DMS79 (cell line): Measurements from ENCODE around the gene PRICKLE2.

Experiments used
- DNase-seq: peaks from one replicate; lab custom pipeline; 2025; lab: John Stamatoyannopoulos, UW

PRICKLE2 gene

GRCh38 chr3:64074060-64074459 is 151.2 kb downstream of the PRICKLE2 start:
- DNase-seq, result no peak

GRCh38 chr3:64073158-64073761 is 152.0 kb downstream of the PRICKLE2 start:
- DNase-seq, result no peak

DNA sequence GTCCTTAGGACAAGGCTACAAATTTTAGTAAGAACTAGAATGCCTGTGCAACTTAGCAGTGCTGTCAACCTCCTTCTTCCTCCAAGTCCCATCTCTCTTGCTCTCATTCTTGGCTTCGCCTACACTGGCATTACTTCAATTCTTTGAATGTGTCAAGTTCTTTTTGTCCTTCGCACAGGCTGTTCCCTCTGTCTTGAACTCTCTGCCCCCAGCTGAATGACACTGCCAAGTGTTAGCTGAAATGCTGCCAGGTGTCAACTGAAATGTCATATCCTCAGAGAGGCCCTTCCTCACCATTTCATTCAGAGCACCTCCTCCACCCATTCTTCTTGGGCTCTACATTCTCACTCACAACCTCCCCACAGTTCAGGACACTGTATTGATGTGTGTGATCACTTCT is 153.1 kb downstream of the PRICKLE2 start:
- no peak for DNase-seq

GRCh38 chr3:64070704-64071103 is 154.6 kb downstream of the PRICKLE2 start:
- no peak for DNase-seq

DNA sequence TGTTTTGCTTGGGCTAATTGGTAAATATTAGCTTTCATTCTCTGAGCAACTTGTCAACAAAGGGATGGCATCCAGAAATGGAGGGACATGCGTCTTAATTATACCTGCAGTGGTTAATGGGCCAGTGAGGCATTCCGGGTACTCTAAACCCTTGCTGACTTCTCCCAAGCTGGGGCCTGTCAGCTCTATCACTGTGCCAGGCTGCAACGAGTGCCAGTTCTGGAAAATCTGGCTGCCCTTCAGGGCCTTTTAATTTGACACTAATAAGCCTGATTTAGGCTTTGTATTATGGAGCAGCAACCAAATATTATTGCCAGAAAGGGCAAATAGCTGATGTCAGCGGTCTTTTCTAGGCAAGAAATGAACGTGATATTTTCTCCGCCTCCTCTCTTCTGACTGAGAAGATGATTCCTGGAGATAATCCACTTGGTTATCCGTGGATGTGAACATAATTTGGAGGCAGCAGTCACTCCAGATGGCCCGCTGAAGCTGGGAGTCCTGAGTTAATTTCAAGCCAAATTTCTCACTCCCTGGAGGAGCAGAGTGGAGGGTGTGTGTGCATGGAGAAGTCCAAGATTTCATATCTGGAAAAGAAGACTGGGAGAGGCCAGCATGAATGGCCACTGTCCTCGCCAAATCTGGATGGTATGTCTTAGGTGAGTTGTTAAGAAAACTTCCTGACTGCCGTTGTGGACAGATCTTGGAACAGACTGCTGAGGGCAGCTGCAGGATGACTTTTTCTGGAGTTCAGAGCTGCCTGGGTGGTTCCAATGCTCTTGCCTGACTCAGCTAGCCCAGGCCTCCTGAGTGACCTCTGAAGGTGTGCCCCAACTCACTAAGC is 157.5 kb downstream of the PRICKLE2 start:
- no peak for DNase-seq

DNA sequence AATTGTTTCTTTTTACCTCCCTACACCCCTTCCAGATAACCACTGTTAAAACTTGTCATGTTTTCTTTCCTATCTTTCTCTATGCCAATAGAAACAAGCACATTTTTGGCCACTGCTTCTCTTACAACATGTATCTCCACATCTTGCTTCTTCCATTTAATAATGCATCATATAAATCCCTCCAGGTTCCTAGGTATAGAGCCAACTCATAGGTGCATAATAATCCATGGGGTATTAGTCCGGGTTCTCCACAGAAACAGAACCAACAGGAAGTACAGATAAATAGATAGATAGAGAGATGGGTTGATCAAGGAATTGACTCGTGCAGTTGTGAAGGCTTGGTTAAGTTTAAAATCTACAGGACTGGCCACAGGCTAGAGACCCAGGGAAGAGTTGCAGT is 160.5 kb downstream of the PRICKLE2 start:
- no peak for DNase-seq

DNA sequence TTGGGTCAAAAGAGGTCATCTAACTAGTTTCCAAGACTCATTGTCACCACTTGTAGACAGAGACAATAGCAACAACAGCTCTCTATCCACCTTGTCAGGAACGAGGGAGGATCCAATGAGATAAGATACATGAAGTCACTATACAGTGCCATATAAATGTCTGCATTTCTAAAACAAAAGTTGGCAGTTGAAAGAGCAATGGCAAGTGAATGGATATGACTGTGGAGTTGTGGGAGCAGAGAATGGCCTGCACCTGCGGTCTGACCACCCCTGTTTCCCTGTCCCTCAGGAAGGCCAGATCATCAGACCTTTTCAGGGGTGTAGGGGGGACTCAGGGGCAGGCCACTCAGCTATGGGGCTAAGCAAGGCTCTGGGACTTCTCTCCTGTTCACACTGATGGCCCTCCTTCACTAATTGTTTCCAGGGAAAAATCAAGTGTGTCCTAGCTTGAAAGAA is 161.3 kb downstream of the PRICKLE2 start:
- DNase-seq, result no peak

GRCh38 chr3:64063207-64063982 is 161.9 kb downstream of the PRICKLE2 start:
- DNase-seq, result no peak

- no peak for DNase-seq
These were observed 163.6 kb downstream of the PRICKLE2 start for GRCh38 chr3:64061628-64062027.

- DNase-seq, result no peak
These were observed 165.6 kb downstream of the PRICKLE2 start for GRCh38 chr3:64059484-64060175.

DNA sequence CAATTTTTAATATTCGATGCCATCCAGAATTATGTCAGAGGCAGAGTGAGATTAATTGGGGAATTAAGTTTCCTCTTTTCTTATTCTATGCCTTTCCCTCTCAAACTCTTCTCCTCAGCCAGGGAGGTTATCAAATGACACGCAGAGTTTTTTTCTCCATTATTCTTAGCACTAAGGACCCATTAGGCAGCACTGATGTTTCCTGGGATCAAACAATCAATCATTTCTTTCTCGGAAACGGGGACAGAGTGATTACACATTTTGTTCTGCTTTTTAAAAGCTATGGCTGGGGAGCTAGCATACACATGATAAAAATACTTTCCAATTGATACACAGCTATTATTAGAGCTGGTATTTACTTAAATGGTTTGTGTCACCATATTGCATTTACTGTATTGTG is 166.7 kb downstream of the PRICKLE2 start:
- DNase-seq, result no peak

DNA sequence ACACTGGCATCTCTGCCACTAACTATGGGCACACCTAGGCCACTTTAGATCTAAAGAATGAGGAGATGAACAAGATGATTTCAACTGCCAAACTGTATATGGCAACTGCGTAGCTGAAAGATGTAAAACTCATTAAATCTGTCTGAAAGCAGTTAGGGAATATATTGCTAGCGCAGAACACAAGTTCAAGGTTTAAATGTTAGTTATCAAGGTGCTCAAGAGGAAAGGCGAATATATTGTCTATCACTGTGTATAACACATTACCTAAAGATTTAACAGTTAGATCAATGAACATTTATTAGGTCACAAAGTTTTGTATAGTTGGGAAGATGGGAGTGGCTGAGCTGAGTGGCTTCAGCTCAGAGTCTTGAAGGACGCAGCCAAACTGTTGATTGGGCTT is 168.0 kb downstream of the PRICKLE2 start:
- DNase-seq, result no peak

GRCh38 chr3:64056606-64057180 is 168.6 kb downstream of the PRICKLE2 start:
- no peak for DNase-seq

- DNase-seq, result no peak
These were observed 170.2 kb downstream of the PRICKLE2 start for GRCh38 chr3:64055076-64055475.

DNA sequence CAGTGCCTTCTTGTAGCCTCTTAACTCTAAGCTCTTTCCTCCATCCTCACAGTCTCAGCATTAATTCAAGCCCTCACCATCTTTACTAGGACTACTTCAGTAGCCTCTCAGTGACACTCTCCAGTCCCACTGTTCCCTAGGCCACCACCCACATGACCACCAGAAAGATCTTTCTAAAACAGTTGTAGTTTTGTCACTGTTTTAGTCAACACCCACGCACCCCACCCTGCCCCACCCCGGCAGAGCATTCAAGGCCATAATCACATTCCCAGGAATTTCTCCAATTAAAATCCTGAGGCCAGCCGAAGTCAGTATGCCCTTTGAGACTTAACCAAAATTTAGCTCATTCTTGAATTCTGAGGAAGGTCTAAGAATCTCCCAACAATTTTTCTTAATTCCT is 170.8 kb downstream of the PRICKLE2 start:
- DNase-seq, result no peak

GRCh38 chr3:64053581-64053980 is 171.7 kb downstream of the PRICKLE2 start:
- DNase-seq, result no peak

- no peak for DNase-seq
These were observed 172.1 kb downstream of the PRICKLE2 start for GRCh38 chr3:64053117-64053516.

- DNase-seq, result no peak
These were observed 175.4 kb downstream of the PRICKLE2 start for GRCh38 chr3:64049832-64050231.

DNA sequence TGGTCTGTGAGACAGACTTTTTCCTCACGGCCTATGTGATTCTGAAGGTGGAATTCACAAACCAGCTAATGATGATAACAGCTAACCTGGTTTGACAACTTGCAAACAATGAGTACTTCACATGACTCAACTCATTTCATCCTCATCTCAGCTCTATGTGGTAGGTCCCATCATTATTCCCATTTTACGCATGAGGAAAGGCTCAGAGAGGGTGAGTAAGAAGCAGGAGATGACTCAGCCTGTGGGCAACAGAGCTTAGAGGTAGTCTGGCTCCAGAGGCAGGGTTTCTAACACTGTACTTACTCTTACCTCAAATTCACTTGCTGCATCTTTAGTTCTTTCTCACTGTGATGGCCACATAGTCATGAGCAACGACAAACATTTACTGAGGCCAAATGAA is 176.1 kb downstream of the PRICKLE2 start:
- no peak for DNase-seq

GRCh38 chr3:64048631-64049061 is 176.6 kb downstream of the PRICKLE2 start:
- no peak for DNase-seq

DNA sequence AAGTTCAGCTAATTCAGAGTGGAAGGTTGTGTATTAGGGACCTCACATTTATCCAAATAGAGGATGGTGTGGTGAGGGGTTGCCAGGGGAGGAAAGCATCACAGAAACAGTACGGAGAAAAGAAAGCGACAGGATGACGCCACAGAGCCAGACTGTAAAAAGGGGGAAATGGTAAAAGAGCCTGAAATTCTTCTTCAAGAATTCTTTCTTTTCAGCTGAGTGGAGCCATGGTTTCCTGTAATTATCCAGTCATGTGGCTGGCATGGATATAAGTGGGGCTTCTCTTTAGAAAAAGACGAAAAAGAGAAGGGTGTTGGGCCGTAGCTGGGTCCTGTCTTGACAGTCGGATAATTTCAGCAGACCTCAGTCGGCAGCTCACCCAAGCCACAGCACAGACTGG is 177.5 kb downstream of the PRICKLE2 start:
- no peak for DNase-seq
